LNCAP (cell line): Measurements from ENCODE around the gene TCF25.

Experiments
- CTCF ChIP-seq: fragments of 450-650 bp; IDR thresholded peaks from 2 replicates; pipeline ENCODE4 v1.5.1; 2017; ENCODE audit warnings: mild to moderate bottlenecking

Gene TCF25

GRCh38 chr16:89892635-89893034 lies 19.2 kb downstream of the TCF25 start:
- TF ChIP-seq CTCF = no peak

- no peak for TF ChIP-seq CTCF
Measured at GRCh38 chr16:89893642-89894548, 20.5 kb downstream of the TCF25 start.

GRCh38 chr16:89895482-89896250 lies 22.3 kb downstream of the TCF25 start:
- TF ChIP-seq CTCF = no peak

GRCh38 chr16:89897204-89897603 lies 23.8 kb downstream of the TCF25 start:
- no peak for TF ChIP-seq CTCF

GRCh38 chr16:89898201-89898967 lies 25.0 kb downstream of the TCF25 start:
- TF ChIP-seq CTCF = no peak

- TF ChIP-seq CTCF = no peak
Measured at GRCh38 chr16:89899879-89900481, 26.6 kb downstream of the TCF25 start.

- no peak for TF ChIP-seq CTCF
Measured at GRCh38 chr16:89900885-89901284, 27.5 kb downstream of the TCF25 start.
